Trophoblast cell (in vitro differentiated cells and primary cell): Measurements from ENCODE around the gene CCL7.

Experiments
- DNase-seq, 2 donors: peaks; one replicate each; pipeline ENCODE4 v3.0.0-alpha.2; 2016
- H2AFZ ChIP-seq: 2 replicates; pipeline ENCODE4 v1.6.1; 2013; ENCODE audit warnings: low read length, moderate library complexity, mild to moderate bottlenecking; ENCODE audit not compliant: insufficient read depth, poor library complexity
- H2AK5ac ChIP-seq: 2 replicates; pipeline ENCODE4 v1.6.1; 2013; ENCODE audit warnings: mild to moderate bottlenecking, low read length
- H2BK120ac ChIP-seq: 2 replicates; pipeline ENCODE4 v1.6.1; 2013; ENCODE audit warnings: low read length, mild to moderate bottlenecking, moderate library complexity; ENCODE audit not compliant: insufficient read depth, poor library complexity
- H2BK12ac ChIP-seq: 2 replicates; pipeline ENCODE4 v1.6.1; 2013; ENCODE audit warnings: mild to moderate bottlenecking, low read length, moderate library complexity
- H2BK5ac ChIP-seq: 2 replicates; pipeline ENCODE4 v1.6.1; 2013; ENCODE audit warnings: low read length, low read depth, moderate library complexity, mild to moderate bottlenecking; ENCODE audit not compliant: poor library complexity
- H3K14ac ChIP-seq: 2 replicates; pipeline ENCODE4 v1.6.1; 2013; ENCODE audit warnings: mild to moderate bottlenecking, low read length
- H3K18ac ChIP-seq: 2 replicates; pipeline ENCODE4 v1.6.1; 2013; ENCODE audit warnings: mild to moderate bottlenecking, low read length
- H3K23ac ChIP-seq: 2 replicates; pipeline ENCODE4 v1.6.1; 2013; ENCODE audit warnings: low read length
- H3K27ac ChIP-seq: 2 replicates; pipeline ENCODE4 v1.5.1; 2013; ENCODE audit warnings: low read depth, mild to moderate bottlenecking, inconsistent platforms, low read length, moderate library complexity
- H3K27me3 ChIP-seq: 2 replicates; pipeline ENCODE4 v1.6.1; 2013; ENCODE audit warnings: inconsistent platforms, mild to moderate bottlenecking, low read length, moderate library complexity; ENCODE audit not compliant: insufficient read depth
- H3K36me3 ChIP-seq, 2 experiments: 1 replicate in 1 of 2; 2 replicates in 1 of 2; pipeline ENCODE4 v1.6.1; 2013; ENCODE audit warnings: low read length in 2 of 2, mild to moderate bottlenecking in 2 of 2, moderate library complexity in 1 of 2; ENCODE audit not compliant: insufficient read depth in 2 of 2, control insufficient read depth in 1 of 2
- H3K4ac ChIP-seq: 2 replicates; pipeline ENCODE4 v1.6.1; 2013; ENCODE audit warnings: low read depth, mild to moderate bottlenecking, low read length, moderate library complexity
- H3K4me1 ChIP-seq, 2 experiments: 1 replicate in 1 of 2; 2 replicates in 1 of 2; pipeline ENCODE4 v1.6.1; 2013; ENCODE audit warnings: low read length in 2 of 2, mild to moderate bottlenecking in 2 of 2, moderate library complexity in 1 of 2; ENCODE audit not compliant: insufficient read depth in 2 of 2, control insufficient read depth in 1 of 2
- H3K4me2 ChIP-seq: 2 replicates; pipeline ENCODE4 v1.6.1; 2013; ENCODE audit warnings: inconsistent platforms, mild to moderate bottlenecking, low read length, moderate library complexity
- H3K4me3 ChIP-seq: 2 replicates; pipeline ENCODE4 v1.5.1; 2013; ENCODE audit warnings: mild to moderate bottlenecking, low read depth, low read length, inconsistent platforms
- H3K79me1 ChIP-seq: one replicate; pipeline ENCODE4 v1.6.1; 2013; ENCODE audit warnings: low read length
- H3K79me2 ChIP-seq: 2 replicates; pipeline ENCODE4 v1.6.1; 2013; ENCODE audit warnings: low read length, mild to moderate bottlenecking; ENCODE audit not compliant: control insufficient read depth, insufficient read depth, poor library complexity
- H3K9ac ChIP-seq: 2 replicates; pipeline ENCODE4 v1.6.1; 2013; ENCODE audit warnings: mild to moderate bottlenecking, low read length
- H3K9me3 ChIP-seq: 2 replicates; pipeline ENCODE4 v1.6.1; 2013; ENCODE audit warnings: low read depth, mild to moderate bottlenecking, control low read depth, inconsistent platforms, low read length; ENCODE audit not compliant: insufficient read depth
- H4K12ac ChIP-seq: 2 replicates; pipeline ENCODE4 v1.6.1; 2013; ENCODE audit warnings: low read depth, mild to moderate bottlenecking, low read length, moderate library complexity
- H4K8ac ChIP-seq: 2 replicates; pipeline ENCODE4 v1.6.1; 2013; ENCODE audit warnings: low read depth, mild to moderate bottlenecking, low read length, moderate library complexity
- H4K91ac ChIP-seq: one replicate; pipeline ENCODE4 v1.6.1; 2013; ENCODE audit warnings: low read depth, mild to moderate bottlenecking, low read length, moderate library complexity
- WGBS: extraction: QIAGEN DNeasy Blood & Tissue Kit; methylation state at CpG from one replicate; pipeline ENCODE4 v1.1.7; 2013; ENCODE audit warnings: missing lambda C conversion rate; ENCODE audit not compliant: insufficient read length, insufficient coverage; ENCODE audit errors: extremely low coverage; 5-methylcytosine and 5-hydroxymethylcytosine counted together

Gene CCL7

GRCh38 chr17:34257299-34257985 lies 12.6 kb upstream of the CCL7 start:
- Histone ChIP-seq H3K4me2 (no peak overlapping the region), H4K91ac (no peak overlapping the region), H2AK5ac (no peak overlapping the region), H3K4me1 (peaks cover 11 to 19% of the 10 kb centered on the region in 2 experiments), H3K27me3 (no peaks in the 10 kb centered on the region), H4K8ac (no peak overlapping the region), H3K27ac (no peak overlapping the region), H3K4me3 (no peak overlapping the region), H2AFZ (no peak overlapping the region), H2BK12ac (no peak overlapping the region), H3K4ac (no peak overlapping the region), H3K9me3 (no peaks in the 10 kb centered on the region), H3K79me2 (no peaks in the 10 kb centered on the region), H3K9ac (no peak overlapping the region), H3K14ac (no peak overlapping the region), H3K79me1 (peaks cover 5% of the 10 kb centered on the region), H3K18ac (no peak overlapping the region), H2BK120ac (no peak overlapping the region), H3K23ac (no peak overlapping the region), H2BK5ac (no peak overlapping the region), H3K36me3 (no peaks in the 10 kb centered on the region), H4K12ac (no peak overlapping the region)
- no CpG with 5 or more reads among the region's 5 CpGs for WGBS
- DNase-seq: no peak

- Histone ChIP-seq H3K27me3 (no peaks in the 10 kb centered on the region), H3K9ac (no peak overlapping the region), H3K4ac (no peak overlapping the region), H3K27ac (no peak overlapping the region), H2AK5ac (no peak overlapping the region), H3K9me3 (no peaks in the 10 kb centered on the region), H3K14ac (no peak overlapping the region), H2BK5ac (no peak overlapping the region), H3K4me3 (no peak overlapping the region), H3K4me1 (peaks cover 8 to 16% of the 10 kb centered on the region in 2 experiments), H2AFZ (no peak overlapping the region), H2BK120ac (no peak overlapping the region), H3K36me3 (no peaks in the 10 kb centered on the region), H4K8ac (no peak overlapping the region), H4K91ac (no peak overlapping the region), H3K4me2 (no peak overlapping the region), H2BK12ac (no peak overlapping the region), H3K79me2 (no peaks in the 10 kb centered on the region), H3K18ac (no peak overlapping the region), H3K23ac (no peak overlapping the region), H3K79me1 (peaks cover 5% of the 10 kb centered on the region), H4K12ac (no peak overlapping the region)
- WGBS: no CpG with 5 or more reads among the region's 1 CpG
- DNase-seq: no peak
Measured at GRCh38 chr17:34257986-34258326, 12.1 kb upstream of the CCL7 start.

- Histone ChIP-seq H2AK5ac (no peak overlapping the region), H3K4ac (no peak overlapping the region), H3K9me3 (no peaks in the 10 kb centered on the region), H2BK12ac (no peak overlapping the region), H3K14ac (no peak overlapping the region), H3K18ac (no peak overlapping the region), H3K79me1 (peaks cover 5% of the 10 kb centered on the region), H4K91ac (no peak overlapping the region), H3K23ac (no peak overlapping the region), H3K9ac (no peak overlapping the region), H3K4me3 (no peak overlapping the region), H4K8ac (no peak overlapping the region), H2BK120ac (no peak overlapping the region), H3K36me3 (no peaks in the 10 kb centered on the region), H3K4me2 (no peak overlapping the region), H2AFZ (no peak overlapping the region), H3K79me2 (no peaks in the 10 kb centered on the region), H3K27me3 (no peaks in the 10 kb centered on the region), H3K27ac (no peak overlapping the region), H2BK5ac (no peak overlapping the region), H4K12ac (no peak overlapping the region), H3K4me1 (peaks cover 6 to 12% of the 10 kb centered on the region in 2 experiments)
- DNase-seq: no peak
Measured at GRCh38 chr17:34259146-34259545, 10.9 kb upstream of the CCL7 start.

GRCh38 chr17:34260861-34261260 lies 9.2 kb upstream of the CCL7 start:
- Histone ChIP-seq H3K79me1 (no peaks in the 10 kb centered on the region), H3K14ac (no peak overlapping the region), H3K9me3 (no peaks in the 10 kb centered on the region), H2BK120ac (no peak overlapping the region), H3K18ac (no peak overlapping the region), H3K27me3 (no peaks in the 10 kb centered on the region), H3K9ac (no peak overlapping the region), H4K12ac (no peak overlapping the region), H3K4me1 (no peaks in the 10 kb centered on the region), H3K4ac (no peak overlapping the region), H2AK5ac (no peak overlapping the region), H3K79me2 (no peaks in the 10 kb centered on the region), H3K23ac (no peak overlapping the region), H3K36me3 (no peaks in the 10 kb centered on the region), H2AFZ (no peak overlapping the region), H2BK12ac (no peak overlapping the region), H4K91ac (no peak overlapping the region), H3K27ac (no peak overlapping the region), H4K8ac (no peak overlapping the region), H3K4me2 (no peak overlapping the region), H2BK5ac (no peak overlapping the region), H3K4me3 (no peak overlapping the region)
- no CpG with 5 or more reads among the region's 4 CpGs for WGBS
- no peak for DNase-seq
